HG03520 (cell line): Measurements from ENCODE around the gene MYL5.
"Not testable (repeated sequence)": the region's sequence is repeated elsewhere in the genome, so short reads cannot be mapped to it uniquely, and the experiment has no call there.

Source experiments
- ATAC-seq: cut with Tn5 transposase; IDR thresholded peaks from one replicate; pipeline ENCODE4 v1.9.1; 2021; ENCODE audit warnings: mild to moderate bottlenecking, moderate library complexity; ENCODE audit not compliant: unreplicated experiment

MYL5 gene

DNA sequence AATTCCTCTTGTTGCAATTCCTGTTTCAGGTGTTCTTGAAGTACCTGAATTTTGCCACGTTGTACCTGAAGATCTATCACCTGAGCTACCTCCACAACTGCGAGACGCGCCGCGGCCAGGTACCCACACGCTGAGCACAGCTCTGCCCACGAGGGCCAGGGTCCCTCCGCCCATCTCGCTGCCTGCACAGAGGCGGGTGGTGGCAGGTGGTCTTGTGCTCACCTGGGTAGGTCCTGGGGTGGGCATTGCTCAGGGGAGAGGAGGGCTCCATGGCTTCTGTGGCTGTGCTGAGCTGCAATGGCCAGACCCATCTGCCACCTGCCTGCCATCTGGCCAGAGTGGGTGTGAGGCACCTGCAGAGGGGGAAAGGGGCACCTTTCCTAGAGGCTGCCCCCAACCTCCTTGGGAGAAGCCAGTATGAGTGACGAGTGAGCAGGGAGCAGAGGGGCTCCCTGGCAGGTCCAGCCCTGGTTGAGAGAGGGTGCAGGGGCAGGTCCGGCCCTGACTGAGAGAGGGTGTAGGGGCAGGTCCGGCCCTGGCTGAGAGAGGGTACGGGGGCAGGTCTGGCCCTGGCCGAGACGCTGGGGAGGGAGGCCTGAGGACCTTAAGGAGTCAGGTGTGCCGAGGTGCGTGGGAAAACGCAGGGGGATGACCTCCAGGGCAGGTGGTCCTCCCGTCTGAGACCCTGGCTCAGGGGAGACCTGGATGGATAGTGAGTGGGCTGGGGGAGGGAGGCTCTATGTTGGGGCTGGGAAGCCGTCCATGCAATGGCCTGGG, 38.3 kb upstream of the MYL5 start:
- no peak for ATAC-seq

DNA sequence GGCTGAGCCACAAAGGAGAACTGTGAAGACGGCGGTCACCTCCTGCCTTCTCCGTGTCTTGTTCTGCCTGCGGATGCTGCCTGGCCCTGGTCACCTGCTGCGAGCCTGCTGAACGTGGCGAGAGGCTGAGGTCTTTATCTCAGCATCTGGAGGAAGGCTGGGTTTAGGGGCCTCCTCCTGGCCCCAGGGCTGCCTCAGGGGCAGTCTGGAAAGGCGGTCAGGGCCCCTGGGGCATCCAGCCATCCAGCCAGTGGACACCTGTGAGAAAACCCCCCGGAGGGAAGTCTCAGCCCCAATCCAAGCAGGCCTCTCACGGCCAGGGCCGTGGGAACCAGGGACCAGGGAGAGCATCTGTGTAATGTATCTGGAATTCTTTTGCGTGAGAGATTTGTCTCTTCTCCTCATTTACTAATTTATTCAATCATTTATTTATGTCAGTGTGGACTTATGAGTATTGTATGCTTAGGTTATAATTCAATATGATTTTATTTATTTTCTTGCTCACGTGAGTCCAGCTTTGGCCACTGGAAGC, 37.6 kb upstream of the MYL5 start:
- no peak for ATAC-seq

DNA sequence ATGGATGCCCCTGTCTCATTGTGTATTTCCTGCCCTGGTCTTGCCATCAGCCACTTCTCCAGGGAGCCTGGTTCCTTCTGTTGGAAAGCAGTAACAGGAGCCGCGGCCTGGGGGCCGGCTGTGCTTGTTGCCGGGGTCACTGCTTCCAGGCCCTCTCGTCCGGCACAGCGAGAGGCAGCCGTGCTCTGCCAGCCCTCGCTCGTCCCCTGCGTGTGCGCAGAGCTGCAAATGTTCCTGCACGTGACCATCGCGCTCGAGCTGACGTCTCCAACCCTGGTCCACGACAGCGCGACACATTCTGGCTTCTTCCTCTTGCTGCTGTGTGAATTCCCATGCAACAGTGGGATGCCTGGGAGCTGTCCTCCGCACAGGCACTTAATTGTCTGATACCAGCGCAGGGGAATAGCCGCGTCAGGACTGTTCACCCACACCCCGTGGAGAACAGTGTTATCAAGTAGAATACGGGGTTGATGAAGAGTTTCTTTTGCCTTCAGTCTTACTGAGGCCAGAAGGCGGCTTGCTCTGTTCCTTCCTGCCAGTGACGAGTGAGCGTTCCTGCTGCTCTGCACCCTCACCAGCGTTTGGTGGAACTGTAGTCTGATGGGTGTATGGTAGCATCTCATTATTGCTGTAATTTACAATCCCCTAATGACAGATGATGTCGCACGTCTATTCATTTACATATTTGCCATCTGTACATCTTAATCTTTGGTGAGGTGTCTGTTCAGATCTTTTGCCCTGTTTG, 36.6 kb upstream of the MYL5 start:
- ATAC-seq: no peak

DNA sequence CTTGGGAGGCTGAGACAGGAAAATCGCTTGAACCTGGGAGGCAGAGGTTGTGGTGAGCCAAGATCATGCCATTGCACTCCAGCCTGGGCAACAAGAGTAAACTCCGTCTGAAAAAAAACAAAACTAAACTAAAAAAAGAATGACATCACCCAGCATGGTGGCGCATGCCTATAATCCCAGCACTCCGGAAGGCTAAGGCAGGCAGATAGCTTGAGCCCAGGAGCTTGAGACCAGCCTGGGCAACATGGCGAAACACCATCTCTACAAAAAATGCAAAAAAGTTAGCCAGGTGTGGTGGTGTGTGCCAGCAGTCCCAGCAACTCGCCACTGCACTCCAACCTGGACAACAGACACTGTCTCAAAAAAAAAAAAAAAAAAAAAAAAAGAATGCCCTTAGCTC, 32.0 kb upstream of the MYL5 start:
- ATAC-seq: not testable (repeated sequence)

DNA sequence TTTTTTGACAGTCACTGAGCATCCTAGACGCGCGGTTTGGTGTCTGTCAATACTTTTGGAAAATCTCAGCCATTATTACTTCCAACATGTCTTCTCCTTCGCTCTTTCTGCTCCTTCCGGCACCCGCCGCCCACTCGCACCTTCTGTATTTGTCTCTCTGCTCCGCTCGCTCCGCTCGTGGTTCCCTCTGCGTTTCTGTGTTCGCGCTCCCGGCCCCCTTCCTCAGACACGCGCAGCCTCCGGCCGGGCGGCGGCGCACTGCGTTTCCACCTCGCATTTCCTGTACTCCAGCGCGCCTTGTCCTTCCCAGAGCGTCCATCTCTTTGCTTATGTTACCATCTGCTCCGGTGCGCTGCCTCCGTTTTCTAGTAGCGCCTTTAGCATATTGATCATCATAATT, 27.9 kb upstream of the MYL5 start:
- ATAC-seq: no peak

DNA sequence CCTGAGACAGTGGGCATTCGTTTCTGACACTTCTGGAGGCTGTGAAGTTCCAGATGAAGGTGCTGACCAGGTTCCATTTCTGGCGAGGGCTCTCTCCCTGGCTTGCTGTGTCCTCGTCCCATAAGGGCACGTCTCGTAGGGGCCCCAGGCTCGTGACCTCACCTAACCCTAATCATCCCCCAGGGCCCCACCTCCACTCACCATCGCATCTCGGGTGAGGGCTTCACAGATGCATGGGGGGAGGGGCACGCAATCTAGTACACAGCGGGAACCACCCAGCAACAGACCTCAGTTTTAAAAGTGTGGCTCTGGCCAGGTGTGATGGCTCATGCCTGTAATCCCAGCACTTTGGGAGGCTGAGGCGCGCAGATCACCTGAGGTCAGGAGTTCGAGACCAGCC, 26.9 kb upstream of the MYL5 start:
- ATAC-seq: no peak

DNA sequence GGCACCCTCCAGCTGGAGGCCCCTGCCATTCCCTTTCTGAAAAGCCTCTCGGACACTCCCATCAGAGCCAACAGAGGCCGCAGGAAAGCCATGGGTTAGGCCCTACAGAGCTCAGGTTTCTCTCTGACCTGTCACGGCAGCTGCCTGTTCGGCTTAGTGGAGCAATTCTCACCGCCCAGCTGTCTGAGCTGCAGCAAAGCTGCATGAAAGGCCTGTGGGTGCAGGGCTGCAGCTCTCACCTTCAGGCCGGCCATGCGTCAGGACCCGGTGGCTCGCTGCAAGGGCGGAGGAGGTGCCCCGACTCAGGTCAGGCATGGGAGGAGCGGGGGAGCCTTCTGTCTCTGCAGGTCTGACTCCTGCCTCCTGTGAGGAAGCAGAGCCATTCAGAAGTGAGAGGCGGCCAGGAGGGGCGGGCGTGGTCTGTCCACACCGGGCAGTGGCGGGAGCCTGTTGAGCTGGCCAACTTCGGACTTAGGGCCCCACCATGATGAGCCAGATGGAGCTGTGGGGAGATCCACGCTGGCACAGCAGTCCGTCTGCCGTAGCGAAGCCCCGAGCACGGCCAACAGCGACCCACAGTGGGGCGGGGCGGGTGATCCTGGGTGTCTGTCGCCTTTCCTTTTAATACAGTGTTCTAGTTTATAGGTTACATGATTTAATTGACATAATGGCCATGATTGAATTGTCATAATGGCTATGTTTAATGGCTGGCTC, 25.6 kb upstream of the MYL5 start:
- no peak for ATAC-seq

DNA sequence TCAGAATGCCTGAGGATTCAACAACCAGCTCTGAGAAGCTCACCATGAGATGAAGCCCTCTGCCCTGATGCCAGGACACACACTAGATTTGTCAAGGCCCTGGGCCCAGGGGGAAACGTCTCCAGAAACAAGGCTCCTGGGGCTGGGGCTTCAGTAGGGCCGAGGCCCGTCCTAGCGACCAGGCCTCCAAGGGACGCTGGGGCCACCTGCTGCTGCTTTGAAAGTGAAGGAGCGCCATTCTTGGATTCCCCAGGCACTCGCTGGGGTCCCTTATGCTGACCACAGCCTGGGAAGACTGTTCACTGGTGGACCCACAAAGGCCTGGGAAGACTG, 25.1 kb upstream of the MYL5 start:
- ATAC-seq: no peak

DNA sequence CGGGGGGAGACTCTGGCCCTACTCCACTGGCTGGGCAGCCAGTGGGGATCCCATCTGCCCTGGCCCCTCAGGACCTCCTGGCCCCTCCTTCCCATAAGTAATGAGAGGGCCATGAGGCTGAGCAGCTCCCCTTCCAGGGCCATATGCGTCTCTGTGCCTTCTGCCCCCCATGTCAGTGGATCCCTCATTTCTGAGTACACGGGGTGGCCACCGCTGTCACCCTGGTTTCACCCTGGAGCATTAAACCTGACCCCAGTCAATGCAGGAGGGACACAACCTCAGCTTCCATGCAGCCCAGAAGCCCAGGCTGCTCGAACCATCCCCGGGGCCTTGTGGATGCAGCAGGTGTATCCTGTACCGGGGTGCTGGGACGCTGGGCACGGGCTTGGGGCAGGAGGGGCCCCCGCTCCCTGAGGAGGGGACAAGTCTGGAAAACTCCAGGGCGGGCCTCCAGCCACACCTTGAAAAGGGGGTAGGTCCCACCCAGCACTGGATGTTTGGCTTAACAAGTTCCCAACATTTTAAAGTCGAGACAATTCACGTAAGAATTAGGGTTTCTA, 24.5 kb upstream of the MYL5 start:
- ATAC-seq: no peak

DNA sequence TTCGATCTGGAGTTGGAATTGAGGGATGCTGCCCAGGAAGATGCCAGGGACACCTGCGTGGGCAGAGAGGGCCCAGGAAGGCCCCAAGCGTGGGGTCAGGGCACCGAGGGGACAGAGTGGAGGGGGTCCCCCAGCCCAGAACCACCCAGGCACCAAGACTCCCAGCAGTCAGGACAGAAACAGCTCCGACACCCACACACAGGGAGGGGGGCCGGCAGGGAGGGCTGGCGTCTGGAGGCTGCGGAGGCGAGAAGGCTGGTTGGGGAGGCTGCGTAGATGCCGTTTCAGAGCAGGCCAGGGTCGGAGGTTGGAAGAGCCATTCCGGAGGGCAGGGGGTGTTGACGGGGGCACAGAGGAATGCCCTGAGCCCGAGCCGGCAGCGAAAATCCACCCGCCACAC, 23.9 kb upstream of the MYL5 start:
- no peak for ATAC-seq

DNA sequence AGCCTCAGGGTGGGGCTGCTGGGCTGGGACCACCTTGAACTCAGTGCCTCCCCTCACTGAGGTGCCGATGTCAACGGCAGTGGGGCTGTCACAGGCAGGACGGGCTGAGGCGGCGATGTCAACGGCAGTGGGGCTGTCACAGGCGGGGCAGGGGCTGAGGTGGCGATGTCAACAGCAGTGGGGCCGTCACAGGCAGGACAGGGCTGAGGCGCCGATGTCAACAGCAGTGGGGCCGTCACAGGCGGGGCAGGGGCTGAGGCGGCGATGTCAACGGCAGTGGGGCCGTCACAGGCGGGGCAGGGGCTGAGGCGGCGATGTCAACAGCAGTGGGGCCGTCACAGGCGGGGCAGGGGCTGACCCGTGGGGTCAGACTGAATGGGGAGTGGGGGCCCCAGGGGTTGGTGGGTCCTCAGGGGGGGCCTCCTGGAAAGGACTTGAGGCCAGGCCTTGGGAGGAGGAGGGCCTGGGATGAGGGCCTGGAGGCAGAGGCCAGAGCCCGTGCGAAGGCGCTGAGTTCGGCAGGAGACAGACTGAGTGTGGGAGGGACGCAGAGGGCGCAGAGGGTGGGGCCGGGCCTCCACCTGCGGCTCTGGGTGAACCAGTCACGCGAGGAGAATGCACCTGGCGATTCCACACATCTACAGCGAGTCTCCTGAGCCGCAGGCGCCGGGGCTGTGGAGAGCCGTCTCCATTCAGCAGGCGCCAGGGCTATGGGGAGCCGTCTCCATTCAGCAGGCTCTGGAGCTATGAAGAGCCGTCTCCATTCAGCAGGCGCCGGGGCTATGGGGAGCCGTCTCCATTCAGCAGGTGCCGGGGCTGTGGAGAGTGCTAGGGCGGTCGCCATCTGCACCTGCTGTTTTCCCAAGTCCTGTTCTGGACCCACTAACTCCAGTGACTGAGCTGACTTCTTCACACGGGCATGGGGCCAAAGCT, 23.1 kb upstream of the MYL5 start:
- ATAC-seq: no peak

DNA sequence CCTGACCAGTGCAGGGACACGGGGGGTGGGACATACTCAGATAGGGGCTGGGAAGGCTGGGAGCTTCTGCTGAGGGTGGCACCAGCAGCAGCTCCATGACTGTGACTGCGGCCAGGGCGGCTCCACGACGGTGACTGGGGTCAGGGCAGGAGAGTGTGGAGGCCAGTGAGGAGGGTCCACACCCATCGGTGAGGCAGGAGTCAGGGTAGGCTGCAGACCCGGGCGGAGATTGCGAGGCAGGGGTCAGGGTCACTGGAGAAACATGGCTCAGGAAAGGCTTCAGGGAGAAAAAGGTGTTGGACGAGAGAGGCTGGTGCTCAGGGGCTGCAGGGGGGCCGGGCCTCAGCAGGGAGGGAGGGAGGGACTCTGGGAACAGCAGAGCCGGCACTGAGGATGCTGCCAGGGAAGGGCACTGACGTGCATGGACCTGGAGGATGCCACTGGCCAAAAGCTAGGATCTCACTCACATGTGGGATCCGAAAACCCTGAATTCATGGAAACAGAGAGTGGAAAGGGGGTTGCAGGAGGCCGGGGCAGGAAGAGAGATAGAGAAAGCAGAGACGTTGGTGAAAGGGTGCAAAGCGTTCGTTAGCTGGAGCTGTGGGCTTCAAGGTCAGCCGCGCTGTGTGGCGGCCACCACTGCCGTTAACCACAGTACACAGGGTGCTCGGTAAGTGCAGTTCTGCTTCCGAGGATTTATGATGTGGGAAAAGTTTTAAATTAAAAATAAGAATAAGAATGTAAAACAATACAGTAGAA, 22.3 kb upstream of the MYL5 start:
- ATAC-seq: no peak

DNA sequence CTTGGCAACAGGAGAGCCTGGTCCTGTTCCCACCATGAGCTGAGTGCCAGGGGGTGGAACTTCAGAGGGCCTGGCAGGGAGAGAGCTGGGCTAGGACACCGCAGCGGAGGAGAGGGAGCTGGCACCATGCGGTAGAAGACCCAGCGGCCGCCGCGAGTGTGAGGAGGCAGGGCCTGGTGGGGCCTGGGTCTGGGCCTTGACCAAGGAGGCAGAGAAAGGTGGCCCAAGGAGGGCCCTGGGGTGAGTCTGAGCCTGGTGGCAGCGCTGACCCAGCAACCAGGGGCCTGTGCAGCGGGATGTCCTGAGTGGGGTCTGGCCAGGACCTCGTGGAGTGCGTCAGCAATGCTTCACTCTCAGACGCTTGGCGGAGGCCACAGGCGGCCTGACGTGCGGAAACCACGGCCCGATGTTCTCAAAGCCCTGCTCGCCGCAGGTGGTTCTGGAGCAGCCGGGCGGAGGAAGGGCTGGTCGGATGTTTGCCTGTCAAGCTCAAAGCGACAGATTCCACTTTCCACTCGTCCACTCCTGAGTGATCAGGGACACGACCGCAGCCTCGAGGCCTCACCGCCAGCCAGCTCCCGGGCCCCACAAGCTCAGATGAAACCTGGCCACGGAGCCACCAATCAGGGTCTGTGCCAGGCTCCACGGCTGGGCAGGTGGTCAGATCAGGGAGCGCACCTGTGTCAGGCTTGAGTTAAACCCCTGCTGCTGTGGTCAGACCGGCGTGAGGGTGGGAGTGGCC, 21.1 kb upstream of the MYL5 start:
- ATAC-seq: no peak

DNA sequence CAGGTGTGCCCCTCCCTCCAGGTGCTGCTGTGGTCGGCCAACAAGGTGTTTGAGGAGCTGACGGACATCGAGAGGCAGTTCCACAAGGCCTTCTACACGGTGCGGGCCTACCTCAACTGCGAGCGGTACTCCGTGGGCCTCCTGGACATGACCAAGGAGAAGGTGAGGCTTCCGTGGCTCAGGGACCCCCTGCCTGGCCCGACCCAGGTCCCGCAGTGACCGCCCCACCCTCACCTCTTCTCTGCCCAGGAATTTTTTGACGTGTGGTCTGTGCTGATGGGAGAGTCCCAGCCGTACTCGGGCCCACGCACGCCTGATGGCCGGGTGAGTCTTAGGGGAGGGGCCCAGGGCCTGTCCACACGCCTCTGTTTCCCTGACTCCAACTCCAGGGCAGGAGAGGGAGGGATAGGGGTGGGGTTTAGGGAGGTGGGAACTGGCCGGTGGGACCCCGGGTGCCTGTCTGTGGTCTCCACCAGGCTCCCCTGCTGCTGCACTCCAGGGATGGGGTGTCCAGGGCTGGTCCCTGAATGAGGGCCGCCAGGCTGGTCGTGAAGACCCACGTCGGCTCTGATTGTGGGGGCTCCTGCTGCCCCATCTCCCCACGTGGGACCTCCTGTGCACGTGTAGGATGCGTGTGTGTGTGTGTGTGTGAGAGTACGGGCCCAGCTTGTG, 20.4 kb upstream of the MYL5 start:
- ATAC-seq: no peak

DNA sequence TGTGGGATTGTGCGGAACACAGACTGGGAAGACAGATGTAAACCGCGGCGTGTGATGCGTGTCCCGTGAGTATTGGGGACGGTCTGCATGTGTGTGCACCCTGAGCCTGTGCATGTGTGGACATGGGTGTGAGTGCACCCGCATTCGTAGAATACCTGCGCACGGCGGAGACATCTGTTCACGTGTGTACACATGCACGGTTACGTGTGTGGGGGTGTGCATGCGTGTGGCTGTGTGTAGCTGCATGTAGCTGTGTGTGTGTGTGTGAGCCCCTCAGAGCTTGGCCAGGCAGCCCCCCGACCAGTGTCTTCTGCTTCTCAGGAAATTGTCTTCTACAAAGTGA, 19.9 kb upstream of the MYL5 start:
- ATAC-seq: no peak

DNA sequence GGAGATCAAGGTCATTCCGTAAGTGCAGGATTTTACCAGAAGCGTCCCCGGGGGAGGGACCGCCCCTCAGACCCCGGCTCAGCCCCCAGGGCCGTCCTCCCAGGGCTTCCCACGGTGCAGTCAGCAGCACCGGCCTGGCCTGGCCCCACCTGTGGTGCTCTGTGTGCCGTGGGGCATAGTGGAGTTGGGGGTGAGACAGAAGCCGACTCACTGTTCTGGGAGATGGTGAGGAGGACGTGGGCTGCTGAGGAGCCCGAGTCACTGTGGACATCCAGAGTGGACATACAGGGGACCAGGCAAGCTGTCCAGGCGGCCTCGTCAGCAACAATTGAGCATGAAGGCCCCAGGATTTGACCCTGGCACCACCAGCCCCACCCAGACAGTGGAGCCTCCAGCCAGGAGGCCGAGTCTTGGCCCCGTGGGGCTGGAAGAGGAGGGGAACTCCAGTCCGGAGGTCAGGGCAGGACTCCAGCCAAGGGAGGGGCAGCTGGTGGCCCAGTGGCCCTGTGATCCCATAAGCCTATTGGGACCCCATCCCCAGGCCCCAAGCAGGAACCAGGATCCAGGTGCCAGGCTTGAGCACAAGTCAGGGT, 19.4 kb upstream of the MYL5 start:
- ATAC-seq: no peak

DNA sequence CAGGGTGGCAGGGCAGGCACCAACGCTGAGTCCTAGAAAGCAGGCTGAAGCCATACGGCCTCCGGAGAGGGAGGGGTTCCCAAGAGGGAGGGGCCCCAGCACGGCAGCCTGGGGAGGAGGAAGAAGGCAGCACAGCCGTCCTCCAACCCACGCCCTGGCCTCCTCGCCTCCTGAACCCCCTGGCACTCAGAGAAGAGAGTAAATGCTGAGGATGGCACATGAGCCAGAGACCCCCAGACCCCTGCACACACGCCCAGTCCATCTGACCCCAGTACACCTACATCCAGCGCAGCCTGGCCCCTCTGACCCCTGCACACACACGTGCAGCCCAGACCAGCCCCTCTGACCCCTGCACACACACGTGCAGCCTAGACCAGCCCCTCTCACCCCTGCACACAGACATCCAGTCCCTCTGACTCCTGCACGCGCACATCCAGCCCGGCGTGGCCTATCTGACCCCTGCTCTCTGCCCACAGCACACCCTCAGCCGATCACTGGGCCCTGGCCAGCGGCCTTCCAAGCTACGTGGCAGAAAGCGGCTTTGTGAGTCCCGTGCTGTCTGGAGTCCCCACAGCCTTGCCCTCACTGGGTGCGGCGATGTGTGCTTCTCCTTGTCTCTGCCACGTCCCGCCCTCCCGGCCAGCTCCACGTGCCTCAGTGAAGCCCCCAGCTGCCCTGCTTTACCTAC, 18.7 kb upstream of the MYL5 start:
- no peak for ATAC-seq
